Aorta (tissue), 5 donors: ENCODE results near the gene LIMK2. TPM values are rescaled to one million over a fixed set of nuclear protein-coding genes. Genes with fewer than 3 reads are reported as not detected.
"Not testable (repeated sequence)": the region's sequence is repeated elsewhere in the genome, so short reads cannot be mapped to it uniquely, and the experiment has no call there.

Experiments used
- ATAC-seq: fragments of 200-7000 bp; cut with Tn5 transposase; one replicate; pipeline ENCODE4 v1.9.1; 2022; ENCODE audit warnings: moderate library complexity; ENCODE audit not compliant: low FRiP score
- DNase-seq, 2 donors: peaks; one replicate each; pipeline ENCODE4 v3.0.0-alpha.2; 2020
- H3K27ac ChIP-seq, 2 donors: one replicate each; pipeline ENCODE4 v1.5.1; 2013; ENCODE audit warnings: low read length in 2 of 2, mild to moderate bottlenecking in 2 of 2, moderate library complexity in 2 of 2, control low read depth in 1 of 2, inconsistent platforms in 1 of 2, low read depth in 1 of 2
- H3K27me3 ChIP-seq, 2 donors: one replicate each; pipeline ENCODE4 v1.6.1; 2013; ENCODE audit warnings: control low read depth in 1 of 2, low read length in 1 of 2, mild to moderate bottlenecking in 1 of 2, moderate library complexity in 1 of 2; ENCODE audit not compliant: insufficient read depth in 2 of 2, control insufficient read depth in 1 of 2
- H3K36me3 ChIP-seq, 2 donors: one replicate each; pipeline ENCODE4 v1.6.1; 2013; ENCODE audit warnings: control low read depth in 1 of 2, low read length in 1 of 2, mild to moderate bottlenecking in 1 of 2; ENCODE audit not compliant: insufficient read depth in 2 of 2, control insufficient read depth in 1 of 2
- H3K4me1 ChIP-seq, 2 donors: one replicate each; pipeline ENCODE4 v1.6.1; 2013; ENCODE audit warnings: low read length in 2 of 2, control low read depth in 1 of 2, mild to moderate bottlenecking in 1 of 2, moderate library complexity in 1 of 2; ENCODE audit not compliant: insufficient read depth in 2 of 2, control insufficient read depth in 1 of 2
- H3K4me3 ChIP-seq, 2 donors: one replicate each; pipeline ENCODE4 v1.5.1; 2013; ENCODE audit warnings: low read length in 2 of 2, control low read depth in 1 of 2, mild to moderate bottlenecking in 1 of 2
- H3K9me3 ChIP-seq: one replicate; pipeline ENCODE4 v1.6.1; 2013; ENCODE audit warnings: mild to moderate bottlenecking, low read length; ENCODE audit not compliant: control insufficient read depth
- WGBS, 2 donors: extraction: QIAGEN DNeasy Blood & Tissue Kit; methylation state at CpG; one replicate each; pipeline ENCODE4 v1.1.7; 2013; 5-methylcytosine and 5-hydroxymethylcytosine counted together
- intact Hi-C, 2 donors: fragments of 100-400 bp; cut with DNase I; formaldehyde crosslinking; loops; one replicate each; pipeline versions ENCODE4 v1.14.2 to v1.15.0; 2022
- polyA plus RNA-seq, 2 donors: library from polyadenylated mRNA; stranded (reverse); fragments of 200-250 nt; gene quantifications; one replicate each; pipeline ENCODE4 v1.2.3, GENCODE V29; 2013
- total RNA-seq, 2 donors: library from RNA; stranded (reverse); fragmentation: NEBNext Ultra II Directional; extraction: Animal tissue kit (Norgen Biotek cat#: 25700); gene quantifications; one replicate each; pipeline ENCODE4 v1.2.1, GENCODE V29; 2021
- donor health status: healthy with polysubstance abuse.
- donor health status: Bipolar disorder and iron deficiency.
- donor health status: DM: no; HTN: no; CAD: no.
- donor health status: DM: no; HTN: no; CAD: no.
- donor health status: DM: yes; HTN: yes; CAD: no.

LIMK2 gene
- total and polyA plus RNA-seq, 4 donors = 10.9 to 55.2 (median 32.1) TPM

DNA sequence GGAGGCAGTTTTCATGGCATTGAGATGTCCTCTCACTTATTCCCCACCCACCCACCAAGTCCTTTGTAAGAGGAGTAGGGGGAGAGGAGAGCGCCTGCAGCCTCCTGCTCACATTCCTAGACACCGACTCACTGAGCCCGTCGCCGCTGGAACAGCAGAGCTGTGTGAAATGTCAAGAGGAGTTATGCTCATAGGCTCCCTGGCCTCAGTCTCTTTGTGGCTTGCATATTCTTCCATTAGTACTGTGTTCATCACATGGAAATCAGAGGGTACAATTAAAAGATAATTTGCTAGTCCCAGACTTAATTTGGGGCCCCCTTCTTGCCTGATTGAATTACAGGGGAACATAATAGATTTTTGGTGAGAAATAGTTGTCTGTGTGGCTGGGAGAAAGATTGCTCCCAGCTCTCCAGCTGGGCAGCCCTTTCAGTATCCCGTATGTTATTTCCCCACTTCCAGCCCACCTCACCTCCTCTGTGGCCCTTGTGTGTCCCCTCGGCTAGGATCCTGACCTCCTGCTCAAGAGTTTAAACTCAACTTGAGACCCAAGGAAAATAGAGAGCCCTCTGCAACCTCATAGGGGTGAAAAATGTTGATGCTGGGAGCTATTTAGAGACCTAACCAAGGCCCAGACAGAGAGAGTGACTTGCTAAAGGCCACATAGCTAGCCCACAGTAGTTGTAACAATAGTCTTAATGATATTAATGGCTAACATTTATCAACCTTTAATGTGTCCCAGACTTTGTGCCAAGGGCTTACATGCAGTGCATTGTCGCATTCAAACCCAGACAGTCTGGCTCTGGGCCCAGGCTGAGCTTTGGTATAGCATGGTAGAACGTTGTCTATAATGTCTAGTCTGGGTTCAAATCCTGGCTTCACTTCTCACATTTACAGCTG is 32.2 kb downstream of the LIMK2 start:
- intact Hi-C loops = no loop called here
- peak overlapping the region; percentile 19 to 93 for H3K27ac ChIP-seq
- H3K27me3 ChIP-seq = no peaks in the 10 kb centered on the region
- H3K4me1 ChIP-seq = peaks cover 5 to 7% of the 10 kb centered on the region in 2 donors
- no peaks in the 10 kb centered on the region for H3K36me3 ChIP-seq
- no peaks in the 10 kb centered on the region for H3K9me3 ChIP-seq
- WGBS, 2 donors = 7% methylated on average over 9 of the region's 9 CpGs
- DNase-seq (peak in 1 of 2 donors; percentile 77), ATAC-seq (peak; percentile 61)
- H3K4me3 ChIP-seq = no peak overlapping the region

GRCh38 chr22:31244943-31245451 is 32.9 kb downstream of the LIMK2 start:
- ATAC-seq (no peak), DNase-seq (no peak)
- intact Hi-C loops = no loop called here
- Histone ChIP-seq H3K4me1 (peaks cover 5 to 7% of the 10 kb centered on the region in 2 donors), H3K27me3 (no peaks in the 10 kb centered on the region), H3K36me3 (no peaks in the 10 kb centered on the region), H3K9me3 (no peaks in the 10 kb centered on the region), H3K4me3 (no peak overlapping the region), H3K27ac (peak overlapping the region; percentile 19 to 93)
- WGBS, 2 donors = 69 to 77% methylated on average over 7 of the region's 7 CpGs

DNA sequence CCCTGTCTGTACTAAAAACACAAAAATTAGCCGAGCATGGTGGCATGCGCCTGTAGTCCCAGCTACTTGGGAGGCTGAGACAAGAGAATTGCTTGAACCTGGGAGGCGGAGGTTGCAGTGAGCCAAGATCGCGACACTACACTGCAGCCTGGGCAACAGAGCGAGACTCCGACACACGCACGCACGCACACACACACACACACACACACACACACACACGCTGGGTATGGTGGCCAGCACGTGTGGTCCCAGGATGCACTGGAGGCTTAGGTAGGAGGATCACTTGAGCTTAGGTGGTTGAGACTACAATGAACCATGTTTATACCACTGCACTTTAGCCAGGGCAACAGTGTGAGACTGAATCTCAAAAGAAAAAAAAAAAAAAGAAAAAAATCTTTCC is 33.9 kb downstream of the LIMK2 start:
- H3K4me1 ChIP-seq, H3K9me3 ChIP-seq, H3K4me3 ChIP-seq, intact Hi-C loops, H3K36me3 ChIP-seq, ATAC-seq, H3K27ac ChIP-seq, H3K27me3 ChIP-seq, DNase-seq: not testable (repeated sequence)
- WGBS, 2 donors = 86 to 93% methylated on average over 12 of the region's 12 CpGs

DNA sequence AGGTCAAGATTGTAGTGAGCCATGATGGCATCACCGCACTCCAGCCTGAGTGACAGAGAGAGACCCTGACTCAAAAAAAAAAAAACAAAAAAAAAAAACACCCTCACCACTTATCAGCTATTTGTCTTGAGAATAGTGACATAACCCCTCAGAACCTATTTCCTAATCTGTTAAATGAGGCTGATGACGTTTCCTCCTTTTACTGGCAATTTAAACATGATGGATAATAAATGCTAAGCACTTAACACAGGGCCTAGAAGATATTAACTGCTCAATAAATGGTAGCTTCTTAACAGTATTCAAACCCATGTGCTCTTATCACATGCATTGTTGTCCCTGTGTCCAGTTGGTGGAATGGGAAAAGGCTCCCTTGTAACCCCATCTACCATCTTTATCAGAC is 34.6 kb downstream of the LIMK2 start:
- ATAC-seq (no peak), DNase-seq (no peak)
- Histone ChIP-seq H3K27me3 (no peaks in the 10 kb centered on the region), H3K9me3 (no peaks in the 10 kb centered on the region), H3K4me3 (no peak overlapping the region), H3K36me3 (no peaks in the 10 kb centered on the region), H3K4me1 (peaks cover 5 to 7% of the 10 kb centered on the region in 2 donors), H3K27ac (no peak overlapping the region)
- intact Hi-C loops = no loop called here
- WGBS, 2 donors = 85 to 89% methylated on average over 2 of the region's 2 CpGs

- 15 to 40% methylated on average over 1 of the region's 1 CpG for WGBS, 2 donors
- H3K4me1 ChIP-seq = peaks cover 5 to 7% of the 10 kb centered on the region in 2 donors
- H3K9me3 ChIP-seq = no peaks in the 10 kb centered on the region
- intact Hi-C loops = no loop called here
- ATAC-seq (no peak), DNase-seq (no peak)
- no peaks in the 10 kb centered on the region for H3K36me3 ChIP-seq
- H3K27ac ChIP-seq = no peak overlapping the region
- H3K27me3 ChIP-seq = no peaks in the 10 kb centered on the region
- no peak overlapping the region for H3K4me3 ChIP-seq
Measured at GRCh38 chr22:31247726-31248125, 35.6 kb downstream of the LIMK2 start.

DNA sequence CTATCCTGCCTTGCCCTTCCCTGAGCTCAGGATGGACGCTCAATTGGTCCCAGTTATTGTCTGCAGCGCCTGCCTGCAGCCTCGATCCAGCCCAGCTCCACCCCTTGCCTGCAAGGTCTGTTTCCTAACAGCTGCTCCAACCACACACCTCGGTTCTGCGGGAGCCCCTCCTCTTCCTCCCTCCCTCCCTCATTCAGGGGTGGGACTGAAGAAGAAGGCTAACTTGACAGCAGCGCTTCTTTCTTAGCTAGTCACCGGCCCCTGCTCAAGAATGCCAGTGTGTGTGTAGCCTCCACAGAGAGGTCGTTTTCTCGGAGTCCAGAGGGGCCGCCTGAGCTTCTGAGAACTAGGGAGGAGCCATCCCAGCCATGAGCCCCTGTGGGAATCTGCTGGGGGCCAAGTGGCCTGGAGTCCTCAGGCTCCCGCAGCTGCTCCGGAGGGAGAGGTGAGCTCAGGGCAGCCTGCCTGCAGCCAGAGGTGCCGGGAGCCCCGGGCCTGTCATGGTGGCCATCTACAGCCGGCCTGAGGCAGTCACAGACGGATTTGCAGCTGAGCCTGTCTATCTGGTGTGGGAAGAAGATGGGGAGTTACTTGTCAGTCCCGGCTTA is 36.1 kb downstream of the LIMK2 start:
- no peak overlapping the region for H3K27ac ChIP-seq

DNA sequence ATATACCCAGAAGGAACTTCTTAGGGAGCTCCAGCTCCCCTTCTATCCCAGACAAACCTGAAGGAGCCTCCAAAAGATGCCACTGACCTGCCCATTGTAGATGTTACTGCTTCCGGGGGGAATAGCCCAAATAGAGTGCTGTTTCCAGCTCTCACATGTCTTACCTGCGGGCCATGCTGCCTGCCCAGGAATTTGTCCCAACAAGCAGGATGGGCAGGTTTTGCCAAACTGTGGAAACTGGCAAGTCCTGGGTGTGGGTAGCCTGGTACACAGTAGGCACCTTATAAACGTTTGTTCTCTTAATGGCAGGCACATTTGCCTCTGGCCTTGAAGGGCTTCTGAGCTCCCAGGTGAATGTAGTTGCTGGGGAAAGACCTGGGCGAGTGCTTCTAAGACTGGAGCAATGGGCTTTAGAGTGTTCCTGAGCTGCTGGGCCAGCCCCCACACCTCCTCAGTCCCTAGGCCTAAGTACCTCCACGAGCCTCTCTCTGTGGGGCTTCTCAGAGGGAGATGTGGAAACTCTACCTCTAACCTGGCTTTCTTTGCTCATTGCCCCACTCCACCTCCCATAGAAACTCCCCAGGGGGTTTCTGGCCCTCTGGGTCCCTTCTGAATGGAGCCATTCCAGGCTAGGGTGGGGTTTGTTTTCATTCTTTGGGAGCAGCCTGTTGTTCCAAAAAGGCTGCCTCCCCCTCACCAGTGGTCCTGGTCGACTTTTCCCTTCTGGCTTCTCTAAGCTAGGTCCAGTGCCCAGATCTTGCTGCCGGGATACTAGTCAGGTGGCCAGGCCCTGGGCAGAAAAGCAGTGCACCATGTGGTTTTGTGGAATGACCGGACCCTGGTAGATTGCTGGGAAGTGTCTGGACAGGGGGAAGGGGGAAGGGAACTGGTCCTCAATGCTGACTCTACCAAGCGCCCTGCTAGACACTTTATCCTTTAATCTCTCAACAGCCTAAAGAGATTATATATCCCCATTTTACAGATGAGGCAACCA is 37.2 kb downstream of the LIMK2 start:
- Histone ChIP-seq H3K4me3 (peak overlapping the region in 1 of 2 donors; percentile 37), H3K9me3 (no peaks in the 10 kb centered on the region), H3K27ac (peak overlapping the region in 1 of 2 donors; percentile 19), H3K4me1 (peaks cover 3 to 5% of the 10 kb centered on the region in 2 donors), H3K36me3 (peaks cover 0 to 2% of the 10 kb centered on the region in 2 donors), H3K27me3 (no peaks in the 10 kb centered on the region)
- ATAC-seq (no peak), DNase-seq (no peak)
- WGBS, 2 donors = 30% methylated on average over 9 of the region's 9 CpGs
- intact Hi-C loops = no loop called here

More for the DNA sequence above, 36.1 kb downstream of the LIMK2 start:
- Histone ChIP-seq H3K4me3 (peak overlapping the region; percentile 37), H3K36me3 (no peaks in the 10 kb centered on the region), H3K9me3 (no peaks in the 10 kb centered on the region), H3K4me1 (peaks cover 5 to 6% of the 10 kb centered on the region in 2 donors), H3K27me3 (no peaks in the 10 kb centered on the region)
- ATAC-seq = peak; percentile 88
- DNase-seq = peak; percentile 83 to 87
- 2 to 5% methylated on average over 17 of the region's 17 CpGs for WGBS, 2 donors
- intact Hi-C loops = no loop called here
